Peyer's patch (tissue), 4 donors: ENCODE measurements around the gene IGFN1.

Source experiments
- POLR2A ChIP-seq, 2 donors: fragments of 450-650 bp; IDR thresholded peaks; one replicate each; pipeline ENCODE4 v1.5.1; 2017; ENCODE audit warnings: antibody characterized with exemption in 2 of 2, mild to moderate bottlenecking in 2 of 2, moderate library complexity in 2 of 2
- TF ChIP-seq, protein P1 (sequence below), 6 experiments: fragments of 450-650 bp in 4 of 6; fragments of 200-600 bp in 2 of 6; sonication (generic) in 1 of 6; IDR thresholded peaks; one replicate each; pipeline ENCODE4 v1.5.1; 2017 to 2019; ENCODE audit warnings: antibody characterized with exemption in 6 of 6, mild to moderate bottlenecking in 3 of 6, moderate library complexity in 1 of 6

DNA sequence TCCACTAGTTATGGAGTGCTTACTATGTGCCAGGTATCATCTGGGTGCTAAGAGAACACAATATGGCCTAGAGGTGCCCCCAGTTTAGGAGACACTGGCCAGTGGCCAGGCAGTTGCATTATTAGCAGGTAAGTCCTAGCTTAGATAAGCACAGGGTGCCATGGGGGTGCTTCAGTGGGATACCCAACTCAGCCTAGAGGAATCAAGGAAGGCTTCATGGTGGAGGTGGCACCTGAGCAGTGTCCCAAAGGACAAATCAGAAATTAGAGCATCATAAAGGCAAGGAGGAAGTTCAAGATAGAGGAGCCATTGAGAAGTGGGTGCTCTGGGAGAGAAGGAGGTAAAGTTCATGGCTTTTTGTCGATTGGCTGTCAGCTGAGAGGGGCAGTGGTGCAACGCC is 60.8 kb downstream of the IGFN1 start:
- TF ChIP-seq POLR2A (IDR thresholded peaks at IDR 0.05) = no peak
- TF ChIP-seq, protein P1, sequence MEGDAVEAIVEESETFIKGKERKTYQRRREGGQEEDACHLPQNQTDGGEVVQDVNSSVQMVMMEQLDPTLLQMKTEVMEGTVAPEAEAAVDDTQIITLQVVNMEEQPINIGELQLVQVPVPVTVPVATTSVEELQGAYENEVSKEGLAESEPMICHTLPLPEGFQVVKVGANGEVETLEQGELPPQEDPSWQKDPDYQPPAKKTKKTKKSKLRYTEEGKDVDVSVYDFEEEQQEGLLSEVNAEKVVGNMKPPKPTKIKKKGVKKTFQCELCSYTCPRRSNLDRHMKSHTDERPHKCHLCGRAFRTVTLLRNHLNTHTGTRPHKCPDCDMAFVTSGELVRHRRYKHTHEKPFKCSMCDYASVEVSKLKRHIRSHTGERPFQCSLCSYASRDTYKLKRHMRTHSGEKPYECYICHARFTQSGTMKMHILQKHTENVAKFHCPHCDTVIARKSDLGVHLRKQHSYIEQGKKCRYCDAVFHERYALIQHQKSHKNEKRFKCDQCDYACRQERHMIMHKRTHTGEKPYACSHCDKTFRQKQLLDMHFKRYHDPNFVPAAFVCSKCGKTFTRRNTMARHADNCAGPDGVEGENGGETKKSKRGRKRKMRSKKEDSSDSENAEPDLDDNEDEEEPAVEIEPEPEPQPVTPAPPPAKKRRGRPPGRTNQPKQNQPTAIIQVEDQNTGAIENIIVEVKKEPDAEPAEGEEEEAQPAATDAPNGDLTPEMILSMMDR (IDR thresholded peaks at IDR 0.05) = no peak
